ENCODE measurements around the gene WWOX.

GRCh38 chr16:78184238-78185183, 85.1 kb downstream of the WWOX start:
- no peak for TF ChIP-seq TAF1 (IDR thresholded peaks at IDR 0.05; ENCODE audit: borderline replicate concordance, insufficient read depth, low read length)
- TF ChIP-seq FOXP2 (optimal IDR thresholded peaks at IDR 0.05; ENCODE audit: borderline replicate concordance, extremely low read depth, extremely low read length, insufficient read depth): no peak
- TF ChIP-seq POLR2AphosphoS5 (IDR thresholded peaks at IDR 0.05; ENCODE audit: low read depth, low read length): no peak
- TF ChIP-seq REST (IDR thresholded peaks at IDR 0.05; ENCODE audit: insufficient read depth in 1 of 2, low read depth in 2 of 2, low read length in 2 of 2): no peak
- no peak for TF ChIP-seq SIN3A (IDR thresholded peaks at IDR 0.05; ENCODE audit: borderline replicate concordance, insufficient read depth, low read length)
